Stimulated activated CD8-positive, alpha-beta memory T cell treated with anti-CD3 and anti-CD28 coated beads, Interleukin-7, amount 100 ng/mL, for 1 hour (primary cell): ENCODE measurements around the gene EPO.
"Not testable (repeated sequence)": the region's sequence is repeated elsewhere in the genome, so short reads cannot be mapped to it uniquely, and the experiment has no call there.

Experiments
- DNase-seq, 2 donors: peaks; one replicate each; pipeline ENCODE4 v3.0.0-alpha.2; 2020; ENCODE audit warnings: low read depth in 2 of 2

EPO gene

GRCh38 chr7:100736671-100737070 is 16.4 kb downstream of the EPO start:
- DNase-seq, result no peak

DNA sequence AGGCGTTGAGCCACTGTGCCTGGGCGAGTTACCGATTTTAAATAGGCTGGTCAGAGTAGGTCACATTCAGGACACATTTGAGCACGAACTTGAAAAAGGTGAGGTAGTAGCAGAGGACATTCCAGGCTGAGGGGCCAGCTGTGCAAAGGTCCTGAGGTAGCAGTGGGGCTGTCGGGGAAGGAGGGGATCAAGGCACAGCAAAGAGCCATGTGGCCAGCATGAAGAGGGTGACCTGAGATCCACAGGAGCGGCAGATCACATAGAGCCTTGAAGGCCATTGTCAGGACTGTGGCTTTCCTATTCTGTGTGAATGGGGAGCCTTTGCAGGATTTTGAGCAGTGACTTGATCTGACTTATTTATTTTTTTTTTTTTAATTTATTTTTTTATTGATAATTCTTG is 19.7 kb downstream of the EPO start:
- DNase-seq, result no peak

- no peak for DNase-seq
Observed at GRCh38 chr7:100744605-100745004, 24.3 kb downstream of the EPO start.

GRCh38 chr7:100745184-100745583 is 24.9 kb downstream of the EPO start:
- DNase-seq, result no peak

GRCh38 chr7:100752994-100753393 is 32.7 kb downstream of the EPO start:
- DNase-seq, result no peak

- DNase-seq, result no peak
Observed at GRCh38 chr7:100753750-100754149, 33.5 kb downstream of the EPO start.

DNA sequence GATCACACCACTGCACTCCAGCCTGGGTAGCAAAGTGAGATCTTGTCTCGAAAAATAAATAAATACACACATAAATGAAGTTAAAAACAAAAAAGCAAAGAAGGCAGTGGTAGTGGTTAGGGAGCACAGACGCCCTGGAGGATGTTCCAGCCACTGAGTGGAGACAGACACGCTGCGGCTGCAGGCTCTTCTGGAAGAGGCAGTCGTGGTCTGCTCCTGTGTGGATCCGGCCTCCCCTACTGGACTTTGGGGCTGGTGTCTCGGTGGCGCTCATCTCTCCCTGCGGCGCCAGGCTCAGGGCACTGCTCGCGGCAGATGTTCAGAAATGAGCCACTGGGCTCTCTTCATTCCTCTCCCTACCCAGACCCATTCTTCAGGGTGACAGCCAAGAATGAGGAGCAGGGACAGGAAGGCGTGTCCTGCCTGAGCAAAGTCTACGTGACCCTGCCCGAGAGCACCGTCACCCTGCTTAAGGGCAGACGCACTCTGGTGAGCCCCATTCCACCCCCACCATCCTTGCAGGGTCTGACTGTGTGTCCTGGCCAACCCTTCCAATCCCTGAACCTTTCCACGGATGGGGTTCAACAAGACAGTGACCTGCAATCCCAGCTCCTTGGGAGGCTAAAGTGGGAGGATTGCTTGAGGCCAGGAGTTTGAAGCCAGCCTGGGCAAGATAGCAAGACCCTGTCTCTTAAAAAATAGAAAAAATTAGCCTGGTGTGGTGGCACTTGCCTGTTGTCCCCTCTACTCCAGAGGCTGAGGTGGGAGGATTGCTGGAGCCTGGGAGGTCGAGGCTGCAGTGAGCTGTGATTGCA is 39.3 kb downstream of the EPO start:
- DNase-seq, result no peak

DNA sequence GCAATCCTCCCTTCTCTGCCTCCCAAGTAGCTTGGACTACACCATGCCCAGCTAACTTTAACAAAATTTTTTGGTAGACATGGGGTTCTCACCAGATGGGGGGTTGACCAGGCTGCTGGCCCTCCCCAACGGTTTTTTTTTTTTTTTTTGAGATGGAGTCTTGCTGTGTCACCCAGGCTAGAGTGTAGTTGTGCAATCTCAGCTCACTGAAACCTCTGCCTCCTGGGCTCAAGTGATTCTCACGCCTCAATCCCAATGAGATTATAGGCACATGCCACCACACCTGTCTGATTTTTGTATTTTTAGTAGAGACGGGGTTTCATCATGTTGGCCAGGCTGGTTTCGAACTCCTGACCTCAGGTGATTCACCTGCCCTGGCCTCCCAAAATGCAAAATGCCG is 42.6 kb downstream of the EPO start:
- not testable (repeated sequence) for DNase-seq

DNA sequence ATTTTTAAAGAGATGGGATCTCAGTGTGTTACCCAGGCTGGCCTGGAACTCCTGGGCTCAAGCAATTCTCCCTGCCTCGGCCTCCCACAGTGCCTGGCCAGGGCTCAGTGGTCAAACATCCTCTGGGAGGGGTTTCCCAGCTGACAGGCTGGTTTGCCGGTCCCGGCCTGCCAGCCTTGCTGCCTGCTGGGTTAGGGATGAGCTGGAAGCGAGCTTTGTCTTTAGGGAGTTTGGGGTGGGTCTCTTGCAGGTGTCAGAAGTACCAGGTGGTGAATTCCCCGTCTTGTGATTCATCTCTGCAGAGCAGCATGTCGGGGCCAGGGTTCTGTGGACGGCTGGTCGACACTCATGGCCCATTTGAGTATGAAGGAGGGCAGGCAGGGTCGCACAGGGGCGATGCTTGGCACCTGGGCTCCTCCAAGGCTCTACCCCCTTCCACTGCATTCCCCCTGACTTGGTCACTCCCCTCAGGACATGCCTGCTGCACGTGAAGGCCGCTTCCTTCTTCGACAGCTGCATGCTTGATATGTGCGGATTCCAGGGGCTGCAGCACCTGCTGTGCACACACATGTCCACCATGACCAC is 43.4 kb downstream of the EPO start:
- DNase-seq, result no peak

- no peak for DNase-seq
Observed at GRCh38 chr7:100764841-100765240, 44.6 kb downstream of the EPO start.

GRCh38 chr7:100765250-100765649 is 45.0 kb downstream of the EPO start:
- DNase-seq, result no peak

DNA sequence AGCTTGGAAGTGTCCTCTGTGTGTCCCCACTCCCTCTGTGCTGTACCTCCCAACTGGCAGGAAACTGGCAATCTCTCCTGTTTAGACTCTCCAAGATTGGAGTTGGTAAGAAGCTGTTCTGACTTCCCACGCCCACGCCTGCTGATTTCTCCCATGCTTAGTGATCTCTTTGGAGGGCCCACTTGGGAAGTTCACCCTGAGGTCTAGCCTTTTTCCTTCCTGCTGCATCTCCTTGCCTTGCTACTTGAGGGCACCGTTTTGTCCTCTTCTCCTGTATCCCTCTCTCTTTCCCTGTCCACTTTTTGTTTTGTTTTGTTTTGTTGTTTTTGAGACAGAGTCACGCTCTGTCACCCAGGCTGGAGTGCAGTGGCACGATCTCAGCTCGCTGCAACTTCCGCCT is 48.5 kb downstream of the EPO start:
- DNase-seq, result no peak
